Mesenchymal stem cell (in vitro differentiated cells and primary cell): ENCODE data around the gene PODXL.

Source experiments
- DNase-seq: peaks from one replicate; pipeline ENCODE4 v3.0.0-alpha.2; 2013
- H2AFZ ChIP-seq: one replicate; pipeline ENCODE4 v1.6.1; 2013; ENCODE audit warnings: low read depth, mild to moderate bottlenecking, control low read depth, inconsistent platforms, low read length, moderate library complexity
- H2AK5ac ChIP-seq: 2 replicates; pipeline ENCODE4 v1.6.1; 2013; ENCODE audit warnings: low read length, moderate library complexity, mild to moderate bottlenecking, inconsistent platforms; ENCODE audit not compliant: severe bottlenecking
- H2BK120ac ChIP-seq: one replicate; pipeline ENCODE4 v1.6.1; 2013; ENCODE audit warnings: low read depth, mild to moderate bottlenecking, inconsistent platforms, low read length, moderate library complexity
- H2BK12ac ChIP-seq, 2 experiments: one replicate each; pipeline ENCODE4 v1.6.1; 2013; ENCODE audit warnings: inconsistent platforms in 2 of 2, low read length in 2 of 2, mild to moderate bottlenecking in 2 of 2, moderate library complexity in 2 of 2, control low read depth in 1 of 2
- H2BK15ac ChIP-seq: one replicate; pipeline ENCODE4 v1.6.1; 2013; ENCODE audit warnings: mild to moderate bottlenecking, low read depth, inconsistent platforms; ENCODE audit not compliant: poor library complexity, severe bottlenecking
- H2BK5ac ChIP-seq: 2 replicates; pipeline ENCODE4 v1.6.1; 2013; ENCODE audit warnings: low read depth, mild to moderate bottlenecking, low read length, control low read depth, inconsistent platforms; ENCODE audit not compliant: poor library complexity, severe bottlenecking
- H3K14ac ChIP-seq, 2 experiments: one replicate each; pipeline ENCODE4 v1.6.1; 2013; ENCODE audit warnings: inconsistent platforms in 2 of 2, low read length in 2 of 2, control low read depth in 1 of 2, mild to moderate bottlenecking in 1 of 2, moderate library complexity in 1 of 2
- H3K18ac ChIP-seq, 2 experiments: one replicate each; pipeline ENCODE4 v1.6.1; 2013; ENCODE audit warnings: inconsistent platforms in 2 of 2, low read length in 2 of 2, control low read depth in 1 of 2, low read depth in 1 of 2, mild to moderate bottlenecking in 1 of 2
- H3K23ac ChIP-seq, 2 experiments: one replicate each; pipeline ENCODE4 v1.6.1; 2013; ENCODE audit warnings: inconsistent platforms in 2 of 2, low read length in 2 of 2, mild to moderate bottlenecking in 2 of 2, moderate library complexity in 2 of 2, control low read depth in 1 of 2
- H3K27ac ChIP-seq: 2 replicates; pipeline ENCODE4 v1.5.1; 2013; ENCODE audit warnings: mild to moderate bottlenecking, moderate library complexity, low read length, control low read depth, inconsistent platforms; ENCODE audit not compliant: poor library complexity, severe bottlenecking
- H3K27me3 ChIP-seq, 2 experiments: 2 replicates each; pipeline versions ENCODE4 v1.6.1 to v1.7.0; 2013; ENCODE audit warnings: low read length in 2 of 2, mild to moderate bottlenecking in 2 of 2, moderate library complexity in 2 of 2, control low read depth in 1 of 2, inconsistent platforms in 1 of 2; ENCODE audit not compliant: control insufficient read depth in 1 of 2, insufficient read depth in 1 of 2
- H3K36me3 ChIP-seq, 2 experiments: 2 replicates each; pipeline versions ENCODE4 v1.6.1 to v1.7.0; 2013; ENCODE audit warnings: low read length in 2 of 2, control low read depth in 1 of 2, inconsistent platforms in 1 of 2, low read depth in 1 of 2, mild to moderate bottlenecking in 1 of 2; ENCODE audit not compliant: insufficient read depth in 2 of 2, control insufficient read depth in 1 of 2
- H3K4ac ChIP-seq, 2 experiments: one replicate each; pipeline ENCODE4 v1.6.1; 2013; ENCODE audit warnings: inconsistent platforms in 2 of 2, low read length in 2 of 2, mild to moderate bottlenecking in 2 of 2, moderate library complexity in 2 of 2, control low read depth in 1 of 2, low read depth in 1 of 2
- H3K4me1 ChIP-seq: 2 replicates; pipeline ENCODE4 v1.6.1; 2013; ENCODE audit warnings: low read depth, low read length, control low read depth; ENCODE audit not compliant: control insufficient read depth, insufficient read depth
- H3K4me2 ChIP-seq: 2 replicates; pipeline ENCODE4 v1.6.1; 2013; ENCODE audit warnings: low read length, mild to moderate bottlenecking, inconsistent platforms; ENCODE audit not compliant: poor library complexity, severe bottlenecking
- H3K4me3 ChIP-seq, 2 experiments: 2 replicates each; pipeline versions ENCODE4 v1.5.1 to v1.7.0; 2013; ENCODE audit warnings: low read length in 2 of 2, mild to moderate bottlenecking in 2 of 2, control low read depth in 1 of 2, low read depth in 1 of 2; ENCODE audit not compliant: insufficient read depth in 1 of 2
- H3K79me1 ChIP-seq: replicated peaks from 2 replicates; pipeline ENCODE4 v1.6.1; 2013; ENCODE audit warnings: mild to moderate bottlenecking, control low read depth, low read length, inconsistent platforms; ENCODE audit not compliant: poor library complexity, severe bottlenecking
- H3K9ac ChIP-seq: 2 replicates; pipeline ENCODE4 v1.7.0; 2013; ENCODE audit warnings: mild to moderate bottlenecking, low read length, moderate library complexity
- H3K9me3 ChIP-seq: 2 replicates; pipeline ENCODE4 v1.7.0; 2013; ENCODE audit warnings: mild to moderate bottlenecking, low read length; ENCODE audit not compliant: control insufficient read depth
- H4K8ac ChIP-seq: one replicate; pipeline ENCODE4 v1.6.1; 2013; ENCODE audit warnings: inconsistent platforms, mild to moderate bottlenecking, low read length, moderate library complexity
- H4K91ac ChIP-seq: one replicate; pipeline ENCODE4 v1.6.1; 2013; ENCODE audit warnings: mild to moderate bottlenecking, low read length, inconsistent platforms
- WGBS: methylation state at CpG from one replicate; pipeline ENCODE4 v1.1.7; 2013; ENCODE audit warnings: mixed read lengths; 5-methylcytosine and 5-hydroxymethylcytosine counted together

PODXL gene

DNA sequence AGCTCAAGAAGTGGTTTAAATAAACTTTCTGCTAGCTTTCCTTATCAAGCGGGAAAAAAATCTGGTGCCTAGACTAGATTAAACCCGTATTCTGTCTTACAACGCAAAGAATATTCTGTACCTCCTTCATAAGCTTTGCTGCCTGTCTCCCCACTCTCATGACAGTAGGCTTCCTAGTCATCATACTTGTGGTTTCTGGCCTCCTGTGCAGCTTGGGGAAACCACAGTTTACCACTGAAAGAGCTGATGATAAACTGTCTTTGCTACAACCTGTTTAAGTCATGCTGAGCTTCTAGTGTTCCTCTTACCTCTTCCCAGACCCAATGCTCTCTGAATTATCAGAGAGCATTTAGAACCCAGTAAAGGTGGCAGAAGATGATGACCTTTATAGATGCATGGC is 55.0 kb downstream of the PODXL start:
- H3K18ac ChIP-seq: no peak overlapping the region
- no peak overlapping the region for H2BK120ac ChIP-seq
- H2BK12ac ChIP-seq: no peak overlapping the region
- no peaks in the 10 kb centered on the region for H3K79me1 ChIP-seq
- no peak overlapping the region for H3K4me3 ChIP-seq
- no peak overlapping the region for H2AFZ ChIP-seq
- no peak overlapping the region for H2BK15ac ChIP-seq
- no peaks in the 10 kb centered on the region for H3K9me3 ChIP-seq
- H2BK5ac ChIP-seq: no peak overlapping the region
- H3K27ac ChIP-seq: peak overlapping the region; percentile 43
- H3K4me2 ChIP-seq: no peak overlapping the region
- no peak overlapping the region for H2AK5ac ChIP-seq
- H3K4me1 ChIP-seq: peaks cover 20% of the 10 kb centered on the region
- H3K4ac ChIP-seq: no peak overlapping the region
- peaks cover 4 to 26% of the 10 kb centered on the region in 2 experiments for H3K36me3 ChIP-seq
- no peak overlapping the region for H3K14ac ChIP-seq
- no peak overlapping the region for H3K23ac ChIP-seq
- WGBS: 90% methylated on average over 3 of the region's 3 CpGs
- H4K91ac ChIP-seq: no peak overlapping the region
- no peak overlapping the region for H3K9ac ChIP-seq
- no peaks in the 10 kb centered on the region for H3K27me3 ChIP-seq
- DNase-seq: peak; percentile 87
- no peak overlapping the region for H4K8ac ChIP-seq

DNA sequence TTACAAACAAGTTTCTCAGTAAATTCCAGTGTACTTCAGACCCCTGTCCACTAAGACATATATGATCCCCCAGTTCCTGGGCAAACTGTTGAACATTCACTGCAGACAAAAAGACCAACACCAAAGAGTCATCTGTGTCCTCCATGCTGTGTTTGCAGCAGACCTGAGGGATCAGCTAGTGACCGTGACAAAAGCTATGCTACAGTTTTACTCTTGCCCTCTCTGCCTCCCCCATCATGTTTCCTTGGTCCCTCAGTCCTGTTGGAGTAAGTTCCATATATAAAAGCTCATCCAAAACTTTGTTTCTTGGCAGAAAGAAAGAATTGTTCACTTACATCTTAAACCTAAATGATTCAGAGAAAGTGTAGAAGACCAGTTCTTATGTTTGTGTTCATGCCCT is 56.1 kb downstream of the PODXL start:
- H3K4me2 ChIP-seq: no peak overlapping the region
- no peak overlapping the region for H3K27ac ChIP-seq
- no peak overlapping the region for H2BK15ac ChIP-seq
- H3K79me1 ChIP-seq: peaks cover 2% of the 10 kb centered on the region
- H3K9me3 ChIP-seq: no peaks in the 10 kb centered on the region
- WGBS: 91% methylated on average over 1 of the region's 1 CpG
- no peak overlapping the region for H2AK5ac ChIP-seq
- no peak overlapping the region for H3K9ac ChIP-seq
- no peak overlapping the region for H3K4ac ChIP-seq
- peaks cover 20% of the 10 kb centered on the region for H3K4me1 ChIP-seq
- no peak overlapping the region for H3K4me3 ChIP-seq
- H3K36me3 ChIP-seq: peaks cover 4 to 32% of the 10 kb centered on the region in 2 experiments
- no peak overlapping the region for H4K8ac ChIP-seq
- H2BK5ac ChIP-seq: no peak overlapping the region
- no peak overlapping the region for H4K91ac ChIP-seq
- H3K18ac ChIP-seq: no peak overlapping the region
- H2BK12ac ChIP-seq: no peak overlapping the region
- DNase-seq: no peak
- no peak overlapping the region for H3K23ac ChIP-seq
- no peaks in the 10 kb centered on the region for H3K27me3 ChIP-seq
- no peak overlapping the region for H2BK120ac ChIP-seq
- H3K14ac ChIP-seq: no peak overlapping the region
- H2AFZ ChIP-seq: no peak overlapping the region

DNA sequence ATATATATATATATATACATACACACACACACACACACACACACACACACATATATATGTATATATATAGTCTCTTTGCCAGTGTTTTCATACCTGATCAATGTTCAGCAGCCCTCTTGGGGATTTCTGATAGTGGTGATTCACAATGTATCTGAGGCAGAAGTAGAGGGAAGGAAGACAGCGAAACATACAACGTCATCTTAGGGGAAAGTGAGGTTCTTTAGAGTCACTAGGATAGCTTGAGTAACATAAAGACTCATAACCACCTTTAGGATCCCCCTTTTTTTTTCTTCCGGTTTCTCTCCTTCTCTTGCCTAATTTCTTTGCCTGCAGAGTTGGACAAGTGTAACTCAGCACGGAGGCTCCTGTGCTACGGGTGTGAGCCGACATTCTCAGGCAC is 56.6 kb downstream of the PODXL start:
- Histone ChIP-seq H3K23ac (no peak overlapping the region), H3K9me3 (no peaks in the 10 kb centered on the region), H2AFZ (no peak overlapping the region), H3K27me3 (no peaks in the 10 kb centered on the region), H3K36me3 (peaks cover 4 to 29% of the 10 kb centered on the region in 2 experiments), H3K27ac (no peak overlapping the region), H3K14ac (no peak overlapping the region), H2BK12ac (no peak overlapping the region), H2BK120ac (no peak overlapping the region), H3K18ac (no peak overlapping the region), H3K4me3 (no peak overlapping the region), H3K4ac (no peak overlapping the region), H3K79me1 (peaks cover 2% of the 10 kb centered on the region), H2BK5ac (no peak overlapping the region), H3K4me2 (no peak overlapping the region), H2BK15ac (no peak overlapping the region), H4K8ac (no peak overlapping the region), H3K9ac (no peak overlapping the region), H2AK5ac (no peak overlapping the region), H3K4me1 (peaks cover 20% of the 10 kb centered on the region), H4K91ac (no peak overlapping the region)
- no peak for DNase-seq
- 91% methylated on average over 5 of the region's 6 CpGs for WGBS

DNA sequence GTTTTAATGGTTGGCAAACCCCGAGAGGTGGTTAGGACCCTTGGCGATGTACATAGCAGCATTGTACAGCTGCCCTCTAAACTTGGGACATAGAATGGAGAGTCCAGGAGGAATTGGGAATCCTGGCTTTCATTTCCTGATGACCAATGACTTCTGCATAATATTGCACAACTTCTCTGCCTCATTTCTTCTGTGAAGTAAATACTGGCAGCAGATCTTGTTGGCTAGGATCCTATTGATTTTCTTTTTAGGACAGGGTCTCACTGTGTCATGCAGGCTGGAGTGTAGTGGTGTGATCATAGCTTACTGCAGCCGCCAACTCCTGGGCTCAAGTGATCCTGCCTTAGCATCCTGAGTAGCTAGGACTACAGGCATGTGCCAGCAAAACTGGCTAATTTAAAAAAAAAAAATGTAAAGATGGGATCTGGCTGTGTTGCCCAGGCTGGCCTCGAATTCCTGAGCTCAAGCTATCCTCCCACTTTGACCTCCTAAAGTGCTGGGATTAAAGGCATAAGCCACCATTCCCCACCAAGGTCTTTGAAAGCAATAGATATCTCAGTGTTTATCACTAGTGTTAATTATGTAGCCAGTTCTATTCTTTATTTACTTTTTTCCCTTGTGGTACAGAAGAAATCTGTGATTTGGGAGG is 58.1 kb downstream of the PODXL start:
- Histone ChIP-seq H2BK5ac (no peak overlapping the region), H3K27me3 (no peaks in the 10 kb centered on the region), H3K23ac (no peak overlapping the region)

More for the DNA sequence above, 58.1 kb downstream of the PODXL start:
- no peak for DNase-seq
- Histone ChIP-seq H3K18ac (no peak overlapping the region), H2BK120ac (no peak overlapping the region), H3K9me3 (no peaks in the 10 kb centered on the region), H2AFZ (no peak overlapping the region), H4K8ac (no peak overlapping the region), H3K36me3 (peaks cover 4 to 29% of the 10 kb centered on the region in 2 experiments), H3K4ac (no peak overlapping the region), H3K14ac (no peak overlapping the region), H4K91ac (no peak overlapping the region), H3K9ac (peak overlapping the region; percentile 68), H3K4me2 (no peak overlapping the region), H2BK15ac (no peak overlapping the region), H2BK12ac (no peak overlapping the region), H3K27ac (no peak overlapping the region), H3K4me1 (peaks cover 16% of the 10 kb centered on the region), H3K4me3 (peak overlapping the region in 1 of 2 experiments; percentile 20), H2AK5ac (no peak overlapping the region), H3K79me1 (peaks cover 4% of the 10 kb centered on the region)
- WGBS: 100% methylated on average over 3 of the region's 4 CpGs
